ENCODE results near the gene BCL2L1.

- TF ChIP-seq, protein P1, sequence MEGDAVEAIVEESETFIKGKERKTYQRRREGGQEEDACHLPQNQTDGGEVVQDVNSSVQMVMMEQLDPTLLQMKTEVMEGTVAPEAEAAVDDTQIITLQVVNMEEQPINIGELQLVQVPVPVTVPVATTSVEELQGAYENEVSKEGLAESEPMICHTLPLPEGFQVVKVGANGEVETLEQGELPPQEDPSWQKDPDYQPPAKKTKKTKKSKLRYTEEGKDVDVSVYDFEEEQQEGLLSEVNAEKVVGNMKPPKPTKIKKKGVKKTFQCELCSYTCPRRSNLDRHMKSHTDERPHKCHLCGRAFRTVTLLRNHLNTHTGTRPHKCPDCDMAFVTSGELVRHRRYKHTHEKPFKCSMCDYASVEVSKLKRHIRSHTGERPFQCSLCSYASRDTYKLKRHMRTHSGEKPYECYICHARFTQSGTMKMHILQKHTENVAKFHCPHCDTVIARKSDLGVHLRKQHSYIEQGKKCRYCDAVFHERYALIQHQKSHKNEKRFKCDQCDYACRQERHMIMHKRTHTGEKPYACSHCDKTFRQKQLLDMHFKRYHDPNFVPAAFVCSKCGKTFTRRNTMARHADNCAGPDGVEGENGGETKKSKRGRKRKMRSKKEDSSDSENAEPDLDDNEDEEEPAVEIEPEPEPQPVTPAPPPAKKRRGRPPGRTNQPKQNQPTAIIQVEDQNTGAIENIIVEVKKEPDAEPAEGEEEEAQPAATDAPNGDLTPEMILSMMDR (conservative IDR thresholded peaks at IDR 0.05; ENCODE audit: low read depth in 2 of 2), result no peak
- no peak for TF ChIP-seq STAT1 (IDR thresholded peaks at IDR 0.05; ENCODE audit: unreplicated experiment)
- TF ChIP-seq EZH2 (IDR thresholded peaks at IDR 0.05; ENCODE audit: low read depth, unreplicated experiment), result no peak
- no peak for TF ChIP-seq POLR2AphosphoS5 (IDR thresholded peaks at IDR 0.05; ENCODE audit: low read depth)
- no peak for TF ChIP-seq EZH2phosphoT487 (IDR thresholded peaks at IDR 0.05; ENCODE audit: unreplicated experiment)
- no peak for TF ChIP-seq JUNB (IDR thresholded peaks at IDR 0.05; ENCODE audit: unreplicated experiment)
- TF ChIP-seq NANOG (IDR thresholded peaks at IDR 0.05; ENCODE audit: borderline replicate concordance), result no peak
- no peak for TF ChIP-seq ZNF331 (CRISPR knock-in tag; IDR thresholded peaks at IDR 0.05; ENCODE audit: low read depth)
- TF ChIP-seq CREB1 (CRISPR knock-in tag; IDR thresholded peaks at IDR 0.05; ENCODE audit: low read depth), result no peak
Measured at GRCh38 chr20:31704225-31705119, 18.2 kb downstream of the BCL2L1 start.

Data from GM23338 (cell line).